SK-N-SH treated with all-trans-retinoic acid at 6 μM for 48 hours (cell line): ENCODE results near the gene TMEM33.

Experiments
- ATAC-seq: fragments of 200-7000 bp; cut with Tn5 transposase; 3 replicates; pipeline ENCODE4 v1.9.1; 2020; ENCODE audit warnings: mild to moderate bottlenecking, moderate library complexity
- ARNTL ChIP-seq: fragments of 450-650 bp; formaldehyde crosslinking; IDR thresholded peaks from 2 replicates; pipeline ENCODE4 v1.5.0; 2020; ENCODE audit warnings: low read depth, mild to moderate bottlenecking, moderate library complexity, borderline replicate concordance
- BACH2 ChIP-seq: fragments of 250-450 bp; sonication (Bioruptor Pico); IDR thresholded peaks from 2 replicates; pipeline ENCODE4 v1.9.0; 2021; ENCODE audit warnings: mild to moderate bottlenecking, borderline replicate concordance
- ESRRG ChIP-seq: fragments of 250-450 bp; sonication (Bioruptor Pico); IDR thresholded peaks from 2 replicates; pipeline ENCODE4 v1.6.1; 2021; ENCODE audit warnings: mild to moderate bottlenecking
- GLIS3 ChIP-seq: fragments of 250-450 bp; sonication (Bioruptor Pico); IDR thresholded peaks from 2 replicates; pipeline ENCODE4 v1.5.0; 2020; ENCODE audit warnings: mild to moderate bottlenecking, moderate library complexity
- ISL1 ChIP-seq: fragments of 250-450 bp; sonication (Bioruptor Pico); IDR thresholded peaks from 2 replicates; pipeline ENCODE4 v2.1.2; 2022; ENCODE audit warnings: mild to moderate bottlenecking, moderate library complexity
- OSR1 ChIP-seq: fragments of 250-450 bp; sonication (Bioruptor Pico); IDR thresholded peaks from 2 replicates; pipeline ENCODE4 v1.8.0; 2022; ENCODE audit warnings: moderate library complexity, mild to moderate bottlenecking, inconsistent platforms
- PATZ1 ChIP-seq: fragments of 250-450 bp; sonication (Bioruptor Pico); IDR thresholded peaks from 2 replicates; pipeline ENCODE4 v1.8.0; 2020; ENCODE audit warnings: mild to moderate bottlenecking, moderate library complexity, borderline replicate concordance
- PPARA ChIP-seq: fragments of 250-450 bp; sonication (Bioruptor Pico); IDR thresholded peaks from 2 replicates; pipeline ENCODE4 v1.5.0; 2020; ENCODE audit warnings: mild to moderate bottlenecking, borderline replicate concordance
- SNAI2 ChIP-seq: fragments of 250-450 bp; sonication (Bioruptor Pico); IDR thresholded peaks from 2 replicates; pipeline ENCODE4 v1.5.0; 2020; ENCODE audit warnings: mild to moderate bottlenecking, moderate library complexity
- TCF4 ChIP-seq: fragments of 250-450 bp; sonication (Bioruptor Pico); IDR thresholded peaks from 2 replicates; pipeline ENCODE4 v1.8.0; 2021; ENCODE audit warnings: mild to moderate bottlenecking, moderate library complexity, borderline replicate concordance
- ZC3H10 ChIP-seq: fragments of 250-450 bp; sonication (Bioruptor Pico); IDR thresholded peaks from 2 replicates; pipeline ENCODE4 v1.5.1; 2021; ENCODE audit warnings: mild to moderate bottlenecking, moderate library complexity
- ZFP3 ChIP-seq: fragments of 250-450 bp; sonication (Bioruptor Pico); IDR thresholded peaks from 2 replicates; pipeline ENCODE4 v1.5.0; 2020; ENCODE audit warnings: mild to moderate bottlenecking, moderate library complexity
- ZFP30 ChIP-seq: fragments of 450-650 bp; formaldehyde crosslinking; IDR thresholded peaks from 2 replicates; pipeline ENCODE4 v1.5.0; 2022; ENCODE audit warnings: mild to moderate bottlenecking, moderate library complexity
- ZNF565 ChIP-seq: fragments of 450-650 bp; formaldehyde crosslinking; conservative IDR thresholded peaks from 2 replicates; pipeline ENCODE4 v1.5.0; 2020; ENCODE audit warnings: low read depth, mild to moderate bottlenecking, moderate library complexity
- ZNF70 ChIP-seq: fragments of 450-650 bp; formaldehyde crosslinking; IDR thresholded peaks from 2 replicates; pipeline ENCODE4 v1.5.0; 2020; ENCODE audit warnings: mild to moderate bottlenecking, moderate library complexity
- ZNF8 ChIP-seq: fragments of 450-650 bp; formaldehyde crosslinking; IDR thresholded peaks from 2 replicates; pipeline ENCODE4 v1.5.0; 2020; ENCODE audit warnings: mild to moderate bottlenecking, moderate library complexity
- TF ChIP-seq, protein P1 (sequence below): fragments of 250-450 bp; sonication (Bioruptor Pico); IDR thresholded peaks from 2 replicates; pipeline ENCODE4 v1.5.0; 2020; ENCODE audit warnings: mild to moderate bottlenecking, moderate library complexity
- TF ChIP-seq, protein P2 (sequence below): fragments of 250-450 bp; sonication (Bioruptor Pico); IDR thresholded peaks from 2 replicates; pipeline ENCODE4 v1.5.1; 2021; ENCODE audit warnings: mild to moderate bottlenecking, moderate library complexity
- TF ChIP-seq, protein P3 (sequence below): fragments of 250-450 bp; sonication (Bioruptor Pico); IDR thresholded peaks from 2 replicates; pipeline ENCODE4 v1.5.1; 2020; ENCODE audit warnings: low read depth, mild to moderate bottlenecking, moderate library complexity
- TF ChIP-seq, protein P4 (sequence below): fragments of 250-450 bp; sonication (Bioruptor Pico); IDR thresholded peaks from 2 replicates; pipeline ENCODE4 v1.8.0; 2021; ENCODE audit warnings: low read depth, mild to moderate bottlenecking, moderate library complexity, borderline replicate concordance

TMEM33 gene

GRCh38 chr4:41994461-41994985 is 59.3 kb downstream of the TMEM33 start:
- TF ChIP-seq SNAI2 (CRISPR knock-in tag) (no peak), ZNF8 (no peak), TCF4 (no peak), ZC3H10 (CRISPR knock-in tag) (no peak), PATZ1 (CRISPR knock-in tag) (no peak), ZNF565 (no peak), BACH2 (no peak), ISL1 (CRISPR knock-in tag) (no peak), ESRRG (no peak), GLIS3 (no peak), PPARA (CRISPR knock-in tag) (no peak), ARNTL (no peak)
- TF ChIP-seq, protein P1, sequence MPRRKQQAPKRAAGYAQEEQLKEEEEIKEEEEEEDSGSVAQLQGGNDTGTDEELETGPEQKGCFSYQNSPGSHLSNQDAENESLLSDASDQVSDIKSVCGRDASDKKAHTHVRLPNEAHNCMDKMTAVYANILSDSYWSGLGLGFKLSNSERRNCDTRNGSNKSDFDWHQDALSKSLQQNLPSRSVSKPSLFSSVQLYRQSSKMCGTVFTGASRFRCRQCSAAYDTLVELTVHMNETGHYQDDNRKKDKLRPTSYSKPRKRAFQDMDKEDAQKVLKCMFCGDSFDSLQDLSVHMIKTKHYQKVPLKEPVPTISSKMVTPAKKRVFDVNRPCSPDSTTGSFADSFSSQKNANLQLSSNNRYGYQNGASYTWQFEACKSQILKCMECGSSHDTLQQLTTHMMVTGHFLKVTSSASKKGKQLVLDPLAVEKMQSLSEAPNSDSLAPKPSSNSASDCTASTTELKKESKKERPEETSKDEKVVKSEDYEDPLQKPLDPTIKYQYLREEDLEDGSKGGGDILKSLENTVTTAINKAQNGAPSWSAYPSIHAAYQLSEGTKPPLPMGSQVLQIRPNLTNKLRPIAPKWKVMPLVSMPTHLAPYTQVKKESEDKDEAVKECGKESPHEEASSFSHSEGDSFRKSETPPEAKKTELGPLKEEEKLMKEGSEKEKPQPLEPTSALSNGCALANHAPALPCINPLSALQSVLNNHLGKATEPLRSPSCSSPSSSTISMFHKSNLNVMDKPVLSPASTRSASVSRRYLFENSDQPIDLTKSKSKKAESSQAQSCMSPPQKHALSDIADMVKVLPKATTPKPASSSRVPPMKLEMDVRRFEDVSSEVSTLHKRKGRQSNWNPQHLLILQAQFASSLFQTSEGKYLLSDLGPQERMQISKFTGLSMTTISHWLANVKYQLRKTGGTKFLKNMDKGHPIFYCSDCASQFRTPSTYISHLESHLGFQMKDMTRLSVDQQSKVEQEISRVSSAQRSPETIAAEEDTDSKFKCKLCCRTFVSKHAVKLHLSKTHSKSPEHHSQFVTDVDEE (CRISPR knock-in tag) = no peak
- TF ChIP-seq, protein P2, sequence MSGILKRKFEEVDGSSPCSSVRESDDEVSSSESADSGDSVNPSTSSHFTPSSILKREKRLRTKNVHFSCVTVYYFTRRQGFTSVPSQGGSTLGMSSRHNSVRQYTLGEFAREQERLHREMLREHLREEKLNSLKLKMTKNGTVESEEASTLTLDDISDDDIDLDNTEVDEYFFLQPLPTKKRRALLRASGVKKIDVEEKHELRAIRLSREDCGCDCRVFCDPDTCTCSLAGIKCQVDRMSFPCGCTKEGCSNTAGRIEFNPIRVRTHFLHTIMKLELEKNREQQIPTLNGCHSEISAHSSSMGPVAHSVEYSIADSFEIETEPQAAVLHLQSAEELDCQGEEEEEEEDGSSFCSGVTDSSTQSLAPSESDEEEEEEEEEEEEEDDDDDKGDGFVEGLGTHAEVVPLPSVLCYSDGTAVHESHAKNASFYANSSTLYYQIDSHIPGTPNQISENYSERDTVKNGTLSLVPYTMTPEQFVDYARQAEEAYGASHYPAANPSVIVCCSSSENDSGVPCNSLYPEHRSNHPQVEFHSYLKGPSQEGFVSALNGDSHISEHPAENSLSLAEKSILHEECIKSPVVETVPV (CRISPR knock-in tag) = no peak
- ATAC-seq = no peak

DNA sequence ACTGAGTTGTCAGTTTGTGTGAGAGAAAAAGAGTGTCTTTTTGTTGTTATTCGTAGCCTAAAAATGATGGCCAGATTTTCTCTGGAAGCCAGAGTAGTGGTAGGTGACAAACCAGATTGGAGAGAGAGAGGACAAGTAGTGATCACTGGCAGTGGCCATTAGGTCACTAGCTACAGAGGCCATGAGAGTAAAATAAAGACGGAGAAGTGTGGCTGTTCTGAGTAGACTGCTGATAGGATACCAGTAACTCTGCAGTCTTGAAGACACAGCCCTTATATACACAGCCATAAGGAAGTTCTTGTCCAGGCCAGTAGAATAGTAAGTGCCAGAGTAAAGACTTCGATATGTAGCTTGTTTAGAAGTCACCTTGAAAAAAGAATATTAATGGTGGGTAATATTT is 62.8 kb downstream of the TMEM33 start:
- TF ChIP-seq ESRRG = no peak
- no peak for TF ChIP-seq GLIS3
- no peak for TF ChIP-seq PPARA (CRISPR knock-in tag)
- no peak for TF ChIP-seq SNAI2 (CRISPR knock-in tag)
- TF ChIP-seq OSR1 (CRISPR knock-in tag) = no peak
- TF ChIP-seq ISL1 (CRISPR knock-in tag) = no peak
- TF ChIP-seq, protein P1 (CRISPR knock-in tag) = no peak
- TF ChIP-seq BACH2 = no peak
- no peak for TF ChIP-seq ZFP30 (CRISPR knock-in tag)
- TF ChIP-seq ZNF8 = no peak
- TF ChIP-seq ZNF70 (CRISPR knock-in tag) = no peak
- no peak for TF ChIP-seq ZFP3 (CRISPR knock-in tag)
- no peak for TF ChIP-seq ZC3H10 (CRISPR knock-in tag)
- TF ChIP-seq ARNTL = no peak
- TF ChIP-seq PATZ1 (CRISPR knock-in tag) = no peak
- TF ChIP-seq, protein P3, sequence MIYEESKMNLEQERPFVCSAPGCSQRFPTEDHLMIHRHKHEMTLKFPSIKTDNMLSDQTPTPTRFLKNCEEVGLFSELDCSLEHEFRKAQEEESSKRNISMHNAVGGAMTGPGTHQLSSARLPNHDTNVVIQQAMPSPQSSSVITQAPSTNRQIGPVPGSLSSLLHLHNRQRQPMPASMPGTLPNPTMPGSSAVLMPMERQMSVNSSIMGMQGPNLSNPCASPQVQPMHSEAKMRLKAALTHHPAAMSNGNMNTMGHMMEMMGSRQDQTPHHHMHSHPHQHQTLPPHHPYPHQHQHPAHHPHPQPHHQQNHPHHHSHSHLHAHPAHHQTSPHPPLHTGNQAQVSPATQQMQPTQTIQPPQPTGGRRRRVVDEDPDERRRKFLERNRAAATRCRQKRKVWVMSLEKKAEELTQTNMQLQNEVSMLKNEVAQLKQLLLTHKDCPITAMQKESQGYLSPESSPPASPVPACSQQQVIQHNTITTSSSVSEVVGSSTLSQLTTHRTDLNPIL = no peak
- TF ChIP-seq, protein P4, sequence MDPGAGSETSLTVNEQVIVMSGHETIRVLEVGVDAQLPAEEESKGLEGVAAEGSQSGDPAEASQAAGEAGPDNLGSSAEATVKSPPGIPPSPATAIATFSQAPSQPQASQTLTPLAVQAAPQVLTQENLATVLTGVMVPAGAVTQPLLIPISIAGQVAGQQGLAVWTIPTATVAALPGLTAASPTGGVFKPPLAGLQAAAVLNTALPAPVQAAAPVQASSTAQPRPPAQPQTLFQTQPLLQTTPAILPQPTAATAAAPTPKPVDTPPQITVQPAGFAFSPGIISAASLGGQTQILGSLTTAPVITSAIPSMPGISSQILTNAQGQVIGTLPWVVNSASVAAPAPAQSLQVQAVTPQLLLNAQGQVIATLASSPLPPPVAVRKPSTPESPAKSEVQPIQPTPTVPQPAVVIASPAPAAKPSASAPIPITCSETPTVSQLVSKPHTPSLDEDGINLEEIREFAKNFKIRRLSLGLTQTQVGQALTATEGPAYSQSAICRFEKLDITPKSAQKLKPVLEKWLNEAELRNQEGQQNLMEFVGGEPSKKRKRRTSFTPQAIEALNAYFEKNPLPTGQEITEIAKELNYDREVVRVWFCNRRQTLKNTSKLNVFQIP (CRISPR knock-in tag) = no peak
- ATAC-seq = no peak
